Stimulated activated CD8-positive, alpha-beta memory T cell treated with anti-CD3 and anti-CD28 coated beads, Interleukin-7, amount 100 ng/mL, for 1 hour (primary cell): ENCODE data around the gene ZNHIT1.

Source experiments
- DNase-seq, 2 donors: peaks; one replicate each; pipeline ENCODE4 v3.0.0-alpha.2; 2020; ENCODE audit warnings: low read depth in 2 of 2

Gene ZNHIT1

DNA sequence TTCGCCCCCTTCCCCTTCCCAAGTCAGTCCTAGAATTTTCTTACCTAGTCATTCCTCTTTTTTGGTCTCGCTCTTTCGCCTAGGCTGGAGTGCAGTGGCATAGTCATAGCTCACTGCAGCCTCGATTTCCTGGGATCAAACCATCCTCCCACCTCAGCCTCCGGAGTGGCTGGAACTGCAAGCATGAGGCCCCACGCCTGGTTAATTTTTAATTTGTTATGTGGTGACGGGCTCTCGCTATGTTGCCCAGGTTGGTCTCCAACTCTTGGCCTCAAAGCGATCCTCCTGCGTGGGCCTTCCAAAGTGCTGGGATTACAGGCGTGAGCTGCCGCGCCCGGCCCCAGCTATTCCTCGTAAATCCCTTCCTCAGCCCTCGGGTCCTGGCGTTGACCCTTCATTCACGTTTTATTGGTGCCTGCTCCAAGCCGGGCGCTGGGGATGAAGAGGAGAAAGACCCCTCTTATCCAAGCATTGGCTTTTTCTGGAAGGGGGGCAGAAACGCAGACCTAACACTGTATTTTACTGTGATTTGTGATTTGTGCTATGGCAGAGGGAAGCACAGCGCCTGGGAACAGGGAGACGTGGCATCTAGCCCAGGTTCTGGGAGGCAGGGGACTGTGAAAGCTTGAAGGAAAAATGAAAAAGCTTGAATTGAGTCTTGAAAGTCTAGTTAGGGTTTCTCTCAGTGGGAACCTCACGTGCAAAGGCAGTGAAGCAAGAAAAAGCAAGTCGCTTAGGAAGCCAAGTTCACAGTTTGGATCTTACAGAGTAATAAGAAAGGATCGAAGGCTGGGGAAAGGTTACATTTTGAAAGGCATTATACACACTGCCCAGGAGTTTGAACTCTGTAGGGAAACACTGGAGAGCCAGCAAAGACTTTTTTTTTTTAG, 516 bp downstream of the ZNHIT1 start:
- no peak for DNase-seq

DNA sequence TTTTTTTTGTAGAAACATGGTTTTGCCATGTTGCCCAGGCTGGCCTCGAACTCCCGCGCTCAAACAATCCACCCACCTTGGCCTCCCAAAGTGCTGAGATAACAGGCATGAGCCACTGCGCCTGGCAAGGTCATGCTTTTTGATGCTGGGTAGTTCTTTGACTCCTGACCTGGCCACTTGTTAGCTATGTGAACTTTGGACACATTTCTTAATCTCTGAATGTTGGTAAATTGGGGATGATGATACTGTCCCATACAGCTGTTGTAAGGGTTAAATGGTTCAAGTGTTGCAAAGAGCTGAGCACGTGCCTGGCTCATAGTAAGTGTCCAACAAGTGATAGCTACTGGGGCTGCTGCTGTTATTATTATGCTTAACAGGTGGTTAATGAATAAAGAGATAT, 2.3 kb downstream of the ZNHIT1 start:
- no peak for DNase-seq

DNA sequence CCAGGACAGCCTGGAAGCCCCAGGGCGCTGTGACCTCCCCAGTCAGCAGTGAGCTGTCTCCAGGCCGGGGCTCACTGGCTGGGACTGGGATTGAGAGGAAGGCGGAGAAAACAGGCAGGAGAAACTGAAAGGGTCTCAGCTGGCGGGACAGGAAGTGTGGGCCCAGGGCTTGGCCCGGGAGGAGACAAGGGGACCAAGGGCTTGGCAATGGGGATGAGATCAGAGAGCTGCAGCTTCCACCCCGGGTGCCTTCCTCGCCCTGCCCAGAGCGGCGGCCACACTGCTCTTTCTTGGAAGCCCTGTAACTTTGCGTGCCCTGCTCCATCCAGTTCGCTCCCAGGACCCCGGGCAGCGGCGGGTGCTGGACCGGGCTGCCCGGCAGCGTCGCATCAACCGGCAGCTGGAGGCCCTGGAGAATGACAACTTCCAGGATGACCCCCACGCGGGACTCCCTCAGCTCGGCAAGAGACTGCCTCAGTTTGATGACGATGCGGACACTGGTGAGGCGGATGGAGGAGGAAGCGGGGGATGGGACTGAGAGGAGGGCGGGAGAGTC, 4.4 kb downstream of the ZNHIT1 start:
- no peak for DNase-seq

DNA sequence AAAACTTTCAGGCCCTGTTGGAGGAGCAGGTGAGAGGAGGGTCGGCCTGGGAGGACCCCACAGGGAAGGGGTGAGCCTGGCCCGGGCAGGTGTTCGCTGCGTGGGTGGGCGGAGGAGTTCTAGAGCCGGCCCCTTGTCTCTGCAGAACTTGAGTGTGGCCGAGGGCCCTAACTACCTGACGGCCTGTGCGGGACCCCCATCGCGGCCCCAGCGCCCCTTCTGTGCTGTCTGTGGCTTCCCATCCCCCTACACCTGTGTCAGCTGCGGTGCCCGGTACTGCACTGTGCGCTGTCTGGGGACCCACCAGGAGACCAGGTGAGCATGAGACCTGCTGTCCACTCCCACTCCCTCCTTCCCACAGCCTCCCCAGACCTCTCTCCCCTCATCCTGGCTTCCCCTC, 5.6 kb downstream of the ZNHIT1 start:
- no peak for DNase-seq

DNA sequence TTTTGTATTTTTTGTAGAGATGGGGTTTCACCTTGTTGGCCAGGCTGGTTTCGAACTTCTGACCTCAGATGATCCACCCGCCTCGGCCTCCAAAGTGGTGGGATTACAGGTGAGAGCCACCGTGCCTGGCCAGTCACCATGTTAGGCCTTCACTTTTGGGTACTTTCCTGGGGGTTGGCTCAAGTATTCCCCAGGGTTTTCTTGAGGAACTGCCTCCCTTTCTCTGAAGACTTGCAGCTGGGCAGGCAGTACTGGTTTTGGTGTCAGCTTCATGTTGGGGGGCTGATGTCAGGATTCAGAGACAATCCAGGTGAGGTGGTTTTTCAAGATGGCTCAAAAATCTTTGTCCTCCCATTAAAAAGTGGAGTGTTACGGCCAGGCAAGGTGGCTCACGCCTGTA, 7.7 kb downstream of the ZNHIT1 start:
- DNase-seq: no peak

DNA sequence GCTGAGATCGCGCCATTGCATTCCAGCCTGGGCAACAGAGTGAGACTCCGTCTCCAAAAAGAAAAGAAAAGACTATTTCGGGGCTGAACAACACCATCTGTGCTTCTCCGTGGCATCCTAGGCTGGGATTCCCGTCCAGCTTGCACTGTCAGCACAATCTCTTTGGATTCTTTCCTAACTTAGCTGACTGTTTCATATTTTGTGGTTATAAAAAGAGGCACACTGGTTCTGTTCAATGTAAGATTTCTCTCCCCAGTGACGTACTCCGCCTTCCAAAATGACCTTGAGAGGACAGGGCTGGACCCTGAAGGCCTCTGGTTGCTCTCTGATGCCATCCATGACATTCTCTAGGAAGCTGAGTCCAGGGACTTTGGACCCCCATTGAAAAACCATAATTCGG, 8.8 kb downstream of the ZNHIT1 start:
- DNase-seq: no peak

DNA sequence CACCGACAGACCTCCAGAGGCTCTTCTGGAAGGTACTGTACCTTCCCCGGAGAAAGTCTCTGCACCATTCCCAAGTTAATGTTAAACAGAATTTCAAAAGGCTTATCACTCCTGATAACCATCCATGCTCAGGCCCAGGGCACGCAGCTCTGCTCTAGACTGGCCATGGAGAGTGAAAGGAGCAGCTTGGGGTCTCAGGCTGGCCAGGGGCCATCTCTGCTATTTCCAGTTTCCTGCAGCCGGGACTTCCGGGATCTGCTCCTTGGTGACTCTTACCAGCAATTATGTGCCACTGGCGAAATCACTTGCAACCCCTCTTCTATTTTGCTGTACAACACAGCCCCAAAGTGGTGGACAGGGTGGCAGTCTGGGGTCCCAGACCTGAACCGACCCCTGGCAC, 13.7 kb downstream of the ZNHIT1 start:
- no peak for DNase-seq

DNA sequence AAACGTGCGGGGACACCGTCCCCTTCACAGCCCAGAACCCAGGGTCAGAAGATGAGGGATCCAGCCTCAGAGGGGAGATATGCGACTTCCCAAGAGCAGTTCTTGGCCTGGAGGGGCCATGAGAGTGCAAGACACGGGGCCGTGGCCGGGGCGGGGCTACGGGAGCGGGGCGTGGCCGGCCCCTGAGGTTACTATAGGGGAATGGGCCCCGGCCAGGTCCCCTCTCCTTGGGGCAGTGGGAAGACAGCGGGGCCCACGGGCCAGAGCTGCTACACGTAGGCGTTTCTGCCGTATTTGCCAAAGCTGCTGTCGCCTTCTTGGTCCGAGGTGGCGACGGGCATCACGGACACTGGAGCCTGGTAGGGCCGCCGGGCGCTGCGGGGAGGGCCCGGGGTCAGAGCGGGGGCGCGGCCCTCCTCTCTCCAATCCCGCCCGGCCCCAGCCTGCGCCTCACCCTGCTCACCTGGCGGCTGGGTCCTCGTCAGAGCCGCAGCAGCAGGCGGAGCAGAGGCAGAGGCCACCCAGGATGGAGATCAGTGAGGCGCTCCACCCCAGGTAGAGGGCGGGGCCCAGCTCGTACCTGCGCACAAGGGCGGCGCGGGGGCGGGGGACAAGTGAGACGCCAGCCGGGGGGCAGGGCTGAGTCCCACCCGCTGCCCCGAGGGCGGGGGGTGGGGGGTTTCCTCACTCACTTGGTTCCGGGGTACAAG, 14.3 kb downstream of the ZNHIT1 start:
- DNase-seq: no peak

DNA sequence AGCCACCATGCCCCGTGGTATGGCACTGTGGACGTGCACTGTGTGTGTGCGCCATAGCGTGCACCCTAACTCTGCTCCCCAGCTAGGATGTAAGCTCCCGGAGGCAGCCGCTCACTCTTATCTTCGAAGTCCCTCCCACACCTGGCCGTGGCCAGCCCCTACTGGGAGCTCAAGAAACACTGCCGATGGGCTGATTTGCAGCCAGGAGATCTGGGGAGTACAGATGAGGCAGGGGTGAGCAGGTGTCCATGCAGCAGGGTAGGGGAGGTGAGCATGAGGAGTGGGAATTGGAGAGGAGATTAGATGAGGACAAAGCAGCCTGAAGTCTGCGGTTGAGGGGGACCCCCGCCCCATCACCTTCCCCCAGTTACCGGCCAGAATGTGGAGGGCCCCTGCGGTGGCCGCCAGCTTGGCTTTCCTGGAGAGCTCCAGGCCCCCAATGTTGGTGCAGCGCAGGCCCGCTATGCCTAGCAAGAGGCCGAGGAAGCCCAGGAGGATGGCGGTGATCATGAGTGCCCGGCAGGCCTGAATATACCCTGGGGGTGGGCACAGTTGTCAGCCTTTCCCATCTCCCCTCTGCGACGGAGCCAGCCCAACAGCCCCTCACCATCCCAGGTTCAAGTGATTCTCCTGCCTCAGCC, 16.1 kb downstream of the ZNHIT1 start:
- DNase-seq: no peak

DNA sequence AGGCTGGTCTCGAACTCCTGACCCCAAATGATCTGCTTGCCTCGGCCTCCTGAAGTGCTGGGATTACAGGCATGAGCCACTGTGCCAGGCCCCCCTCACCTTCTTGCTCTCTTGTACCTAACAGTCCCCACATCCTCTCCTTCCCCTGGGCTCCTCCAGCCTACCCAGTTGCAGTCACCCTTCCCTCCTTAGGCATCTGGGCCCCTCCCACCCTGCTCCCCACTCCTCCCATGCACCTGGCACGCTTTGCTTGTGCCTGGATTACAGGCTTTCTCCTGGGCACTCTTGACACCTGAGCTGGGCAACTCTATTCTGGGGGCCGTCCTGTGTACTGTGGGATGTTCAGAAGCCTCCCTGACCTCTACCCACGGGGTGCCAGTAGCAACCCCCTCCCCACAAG, 16.7 kb downstream of the ZNHIT1 start:
- DNase-seq: no peak

DNA sequence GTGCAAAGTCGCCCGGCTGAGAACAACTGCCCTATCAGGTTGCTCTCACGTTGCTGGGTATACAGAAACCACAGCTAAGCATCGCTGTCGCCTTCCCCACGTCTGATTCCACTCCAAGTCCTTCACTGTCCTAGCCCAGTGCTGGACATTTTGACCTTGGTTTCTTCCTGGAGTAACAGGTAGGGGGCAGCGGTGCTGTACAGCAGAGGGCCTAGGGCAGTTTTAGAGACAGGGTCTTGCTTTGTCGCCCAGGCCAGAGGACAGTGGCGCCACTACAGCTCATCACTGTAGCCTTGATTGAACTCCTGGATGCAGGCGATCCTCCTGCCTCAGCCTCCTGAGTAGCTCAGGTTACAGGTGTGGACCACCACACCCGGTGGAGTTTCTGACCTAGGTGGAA, 17.1 kb downstream of the ZNHIT1 start:
- DNase-seq: no peak

DNA sequence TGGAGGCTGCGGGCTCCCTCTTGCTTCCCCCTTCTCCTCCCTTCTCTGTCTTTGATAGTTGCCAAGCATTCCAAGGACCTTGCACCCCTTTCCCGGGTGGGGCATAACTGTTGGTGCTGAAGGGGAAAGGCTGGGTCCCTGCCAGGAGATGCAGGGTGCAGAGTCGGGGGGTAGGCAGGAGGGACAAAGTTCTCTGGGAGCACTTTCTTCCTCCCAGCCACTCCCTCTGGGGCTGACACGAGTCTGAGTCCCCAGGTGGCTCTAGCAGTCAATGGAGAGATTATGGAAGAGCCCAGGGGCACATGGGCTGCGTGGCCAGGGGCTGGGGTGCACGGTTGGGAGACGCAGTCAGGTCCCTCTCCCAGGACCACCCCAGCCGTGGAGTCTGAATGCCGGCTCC, 17.6 kb downstream of the ZNHIT1 start:
- no peak for DNase-seq

DNA sequence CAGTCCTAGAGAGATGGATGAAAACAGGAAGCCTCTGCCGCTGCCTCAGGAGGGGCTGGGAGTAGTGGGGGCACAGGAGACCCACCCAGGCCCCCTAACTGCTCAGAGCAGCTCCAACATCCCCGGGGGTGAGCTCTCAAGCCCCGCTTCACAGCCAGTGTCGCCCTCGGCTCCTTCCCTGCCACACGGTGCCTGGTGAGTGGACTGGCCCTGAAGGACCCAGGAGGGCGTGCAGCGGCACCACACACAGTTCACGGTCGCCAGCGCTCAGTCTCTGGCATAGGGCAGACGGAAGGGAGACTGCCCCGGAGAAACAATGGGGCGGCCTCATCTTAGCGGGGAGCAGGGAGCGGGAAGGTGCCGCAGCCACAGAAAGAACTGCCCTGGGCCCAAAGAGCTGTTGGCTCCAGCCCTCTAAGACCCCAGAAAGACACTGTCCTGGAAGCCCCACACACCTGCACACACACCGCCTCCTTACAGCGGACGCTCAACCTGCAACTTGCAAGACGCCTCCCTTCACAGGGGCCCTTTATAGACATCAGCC, 18.4 kb downstream of the ZNHIT1 start:
- DNase-seq: no peak

DNA sequence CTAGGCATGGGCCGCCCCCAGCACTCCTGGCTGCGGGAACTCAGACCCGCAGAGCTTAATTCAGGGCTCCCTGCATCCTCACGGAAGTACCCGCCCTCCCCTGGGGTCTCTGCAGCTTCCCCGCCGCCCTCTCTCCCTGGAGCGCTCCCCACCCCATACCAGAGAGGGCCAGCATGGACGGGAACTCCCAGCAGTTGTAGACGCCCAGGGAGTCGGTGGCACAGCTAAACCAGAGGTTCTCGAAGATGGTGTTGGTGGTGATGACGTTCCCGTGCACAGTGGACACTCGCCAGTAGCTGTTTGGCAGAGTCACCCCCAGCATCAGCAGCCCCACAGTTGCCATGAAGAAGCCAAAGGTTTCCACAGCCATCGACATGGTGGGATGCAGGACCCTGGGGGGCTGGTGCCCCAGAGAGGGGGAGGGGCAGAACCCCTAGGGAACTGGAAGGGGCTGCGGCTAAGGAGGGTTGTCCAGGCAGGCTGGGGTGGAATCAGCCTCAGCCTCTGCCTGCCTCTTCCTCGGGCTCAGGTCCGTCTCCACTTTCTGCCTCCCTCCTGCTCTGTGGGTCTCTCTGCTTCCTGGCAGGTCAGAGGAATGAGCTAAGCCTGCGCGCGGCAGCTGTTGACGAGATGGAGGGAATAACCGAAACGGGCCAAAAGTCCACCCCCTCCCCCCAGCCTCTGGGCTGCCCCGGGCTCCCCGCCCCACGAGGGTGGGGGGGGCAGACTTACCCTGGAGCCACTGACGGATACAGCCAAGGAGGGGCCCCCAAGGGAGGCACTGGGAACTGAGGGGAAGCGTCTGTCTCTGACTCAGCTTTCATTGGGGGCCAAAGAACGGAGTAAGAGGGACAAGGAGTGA, 19.5 kb downstream of the ZNHIT1 start, which contains the start of gene CLDN15:
Gene CLDN15 (minus strand): TSS at position 597 of the 862 bp plus-strand sequence. CDS start 221 bp downstream, at position 376.
- DNase-seq: no peak

DNA sequence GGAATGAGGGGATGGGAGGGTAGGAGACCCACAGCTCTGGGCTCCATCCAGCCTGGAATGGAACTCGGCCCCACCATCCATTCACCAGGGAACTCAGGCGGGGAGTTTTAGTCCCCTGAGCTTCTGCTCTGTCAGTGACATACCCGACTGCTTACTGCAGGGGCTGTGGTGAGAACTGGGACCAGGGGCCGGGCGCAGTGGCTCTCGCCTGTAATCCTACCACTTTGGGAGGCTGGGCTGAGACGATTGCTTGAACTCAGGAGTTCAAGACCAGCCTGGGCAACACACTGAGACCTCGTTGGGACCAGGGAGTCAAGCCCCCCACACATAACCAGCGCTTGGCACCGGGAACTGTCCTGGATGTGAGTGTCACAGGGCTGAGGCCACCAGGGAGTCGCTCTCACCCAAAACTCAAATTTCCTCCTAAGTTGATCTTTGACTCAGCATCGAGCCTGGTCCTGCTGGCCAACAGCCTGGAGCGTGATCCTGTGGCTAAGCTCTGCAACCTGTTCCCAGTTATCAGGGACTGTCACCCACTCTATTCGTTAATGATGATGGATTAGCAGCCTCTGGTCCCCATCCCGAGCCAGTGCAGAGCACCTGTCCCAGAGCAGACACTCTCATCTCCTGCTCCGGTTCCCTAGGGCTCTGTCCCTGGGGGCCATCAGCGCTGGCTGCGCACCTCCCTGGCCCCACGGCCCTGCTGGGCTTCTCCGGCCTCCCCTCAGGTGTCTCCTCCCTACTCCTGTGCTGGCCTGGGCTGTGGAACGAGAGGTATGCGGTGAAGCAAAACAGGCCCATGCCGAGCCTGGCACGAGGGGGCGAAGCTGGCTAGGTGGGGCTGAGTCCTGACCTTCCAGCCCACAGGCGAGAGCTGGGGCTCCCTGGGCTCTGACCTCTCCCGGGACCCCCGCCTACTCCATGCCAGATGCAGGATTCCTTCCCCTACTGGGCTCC, 20.5 kb downstream of the ZNHIT1 start:
- DNase-seq: no peak

DNA sequence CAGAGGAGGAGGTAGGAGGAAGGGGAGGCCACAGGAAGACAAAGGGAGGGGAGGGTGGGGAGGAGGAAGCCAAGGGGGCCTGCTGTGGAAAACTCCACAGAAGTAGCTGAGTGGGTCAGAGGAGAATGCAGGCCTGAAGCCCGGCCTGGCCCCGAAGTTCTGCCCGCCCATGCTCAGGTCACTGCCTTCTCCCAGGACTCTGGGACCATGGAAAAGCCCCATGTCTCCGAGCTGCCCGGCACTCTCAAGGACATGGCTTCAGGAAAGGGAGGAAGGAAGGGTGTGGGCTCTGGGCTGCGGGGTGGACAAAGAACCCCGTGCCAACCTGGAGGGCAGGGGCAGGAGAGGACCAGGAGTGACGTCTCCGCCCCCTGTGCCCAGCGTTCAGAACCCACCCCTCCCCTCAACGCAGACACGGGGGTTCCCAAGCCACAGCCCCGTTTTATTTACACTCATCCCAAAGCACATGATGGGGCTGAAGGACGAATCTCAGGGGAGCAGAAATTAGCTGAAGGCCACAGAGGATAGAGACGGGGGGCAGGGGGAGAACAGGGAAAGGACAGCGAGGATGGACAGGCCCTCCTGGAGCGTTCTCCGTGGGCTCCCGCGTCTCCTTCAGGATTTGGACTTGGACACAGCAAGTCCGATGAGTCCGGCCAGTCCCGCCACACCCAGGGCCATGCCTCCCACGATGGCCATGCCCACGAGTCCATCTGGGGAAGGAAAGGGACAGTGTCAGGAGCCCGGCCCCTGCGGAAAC, 21.4 kb downstream of the ZNHIT1 start:
- no peak for DNase-seq

DNA sequence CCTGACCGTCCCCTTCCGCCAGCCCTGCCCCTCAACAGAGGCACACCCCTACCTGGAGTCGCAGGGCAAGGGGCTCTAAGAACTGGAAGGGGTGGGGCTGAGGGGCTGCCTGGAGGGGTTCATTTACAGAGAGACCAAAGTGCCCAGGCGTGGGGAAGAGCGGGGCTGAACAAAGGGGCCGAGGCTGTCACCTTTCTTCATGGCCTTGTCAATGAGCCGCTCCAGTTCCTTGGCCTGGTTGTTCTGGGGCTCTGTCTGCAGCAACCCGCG, 21.9 kb downstream of the ZNHIT1 start:
- no peak for DNase-seq

DNA sequence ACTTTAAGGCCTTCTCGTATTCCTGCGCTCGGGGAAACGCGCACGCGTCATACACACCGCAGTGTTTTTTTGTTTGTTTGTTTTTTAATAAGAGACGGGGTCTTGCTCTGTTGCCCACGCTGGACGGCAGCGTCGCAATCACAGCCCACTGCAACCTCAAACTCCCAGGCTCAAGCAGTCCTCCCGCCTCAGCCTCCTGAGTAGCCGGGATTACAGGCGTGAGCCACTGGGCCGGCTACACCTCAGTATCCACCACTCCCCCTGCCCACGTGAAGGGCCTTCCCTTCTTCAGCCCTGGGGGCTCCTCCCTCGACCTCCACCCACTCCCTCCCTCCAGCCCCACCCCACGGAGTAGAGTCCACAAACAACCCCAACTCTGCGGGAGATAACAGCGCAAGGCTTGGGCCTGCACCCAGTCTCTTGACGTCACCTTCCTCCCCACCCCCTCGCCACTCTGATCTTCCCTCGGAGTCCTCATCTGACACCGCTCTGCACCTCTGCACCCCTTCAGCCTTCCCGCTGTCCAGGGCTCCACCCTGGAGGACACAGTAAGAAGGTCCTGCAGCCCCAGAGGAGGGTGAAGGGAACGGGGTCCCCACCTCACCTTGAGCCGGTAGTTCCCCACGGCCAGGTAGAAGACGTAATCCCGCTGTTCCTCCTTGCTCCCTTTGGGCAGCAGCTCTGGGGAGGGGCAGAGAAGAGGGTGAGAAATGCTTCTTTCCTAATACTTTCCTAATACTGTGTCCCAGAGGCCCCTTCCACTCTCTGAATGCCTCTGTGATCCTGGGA, 22.5 kb downstream of the ZNHIT1 start:
- no peak for DNase-seq

DNA sequence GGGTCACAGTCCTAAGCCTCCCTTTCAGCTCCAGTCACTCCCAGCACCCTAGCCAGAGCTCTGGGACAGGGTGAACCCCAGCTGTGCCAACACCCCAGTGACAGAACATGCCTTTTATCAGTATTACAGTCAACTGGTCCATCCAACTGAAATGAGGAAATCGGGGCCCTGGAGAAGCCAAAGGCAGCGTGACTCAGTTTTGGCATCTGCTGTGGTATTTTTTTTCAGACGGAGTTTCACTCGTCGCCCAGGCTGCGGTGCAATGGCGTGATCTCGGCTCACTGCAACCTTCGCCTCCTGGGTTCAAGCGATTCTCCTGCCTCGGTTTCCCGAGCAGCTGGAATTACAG, 23.0 kb downstream of the ZNHIT1 start:
- no peak for DNase-seq
